ENCODE measurements around the gene ZNF732.

ZNF732 gene

DNA sequence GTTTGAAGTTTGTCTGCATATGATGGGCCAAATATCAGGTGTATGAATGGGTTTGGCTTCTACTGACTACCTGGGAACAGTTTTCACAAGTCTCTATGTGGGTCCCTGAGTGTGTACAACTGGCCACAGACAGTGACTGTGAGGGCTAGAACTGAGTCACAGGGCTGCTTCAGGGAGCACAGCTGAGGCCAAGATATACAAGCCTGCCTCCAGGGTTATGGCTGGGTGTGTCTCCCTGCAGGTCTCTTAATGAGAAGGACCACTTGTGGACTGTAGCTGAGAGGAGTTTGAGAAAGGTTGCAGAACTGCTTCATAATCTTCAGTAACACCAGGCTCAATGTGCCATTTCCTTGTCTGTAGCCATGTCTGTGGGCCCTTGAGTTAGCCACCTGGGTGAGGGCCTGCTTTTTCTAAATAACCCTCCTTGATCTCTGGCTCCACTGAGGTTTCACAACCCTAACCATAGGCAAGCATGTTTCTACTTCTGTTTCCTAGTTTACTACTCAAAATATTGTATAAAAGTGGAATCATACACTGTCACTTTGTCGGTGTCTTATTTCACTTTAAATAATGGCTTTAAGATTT is 81.3 kb downstream of the ZNF732 start:
- Histone ChIP-seq H3K27me3 (ENCODE audit: control insufficient read depth in 5 of 5, insufficient read depth in 4 of 5, low read length in 5 of 5) (no peaks in the 10 kb centered on the region), H3K4me1 (ENCODE audit: control insufficient read depth in 5 of 5, insufficient read depth in 5 of 5, low read length in 5 of 5) (no peaks in the 10 kb centered on the region), H3K4me3 (ENCODE audit: low read depth in 1 of 5, low read length in 5 of 5) (no peak overlapping the region), H3K27ac (ENCODE audit: low read depth, low read length) (no peak overlapping the region), H3K9me3 (ENCODE audit: control insufficient read depth in 5 of 5, low read length in 5 of 5) (peaks cover 4 to 10% (median 6%) of the 10 kb centered on the region in 5 donors), H3K9ac (ENCODE audit: low read length in 5 of 5) (no peak overlapping the region), H3K36me3 (ENCODE audit: control insufficient read depth in 5 of 5, insufficient read depth in 5 of 5, low read length in 5 of 5) (no peaks in the 10 kb centered on the region)
